SH-SY5Y (cell line): ENCODE data around the gene SVEP1.

Experiments
- GATA2 ChIP-seq: IDR thresholded peaks from 2 replicates; pipeline ENCODE4 v1.6.1; 2011; ENCODE audit warnings: mild to moderate bottlenecking, low read depth, low read length
- GATA3 ChIP-seq: IDR thresholded peaks from 2 replicates; pipeline ENCODE4 v1.6.1; 2011; ENCODE audit warnings: low read depth, mild to moderate bottlenecking, low read length, moderate library complexity

Gene SVEP1

GRCh38 chr9:110555551-110556331, 23.8 kb downstream of the SVEP1 start:
- TF ChIP-seq GATA3 (no peak), GATA2 (no peak)

DNA sequence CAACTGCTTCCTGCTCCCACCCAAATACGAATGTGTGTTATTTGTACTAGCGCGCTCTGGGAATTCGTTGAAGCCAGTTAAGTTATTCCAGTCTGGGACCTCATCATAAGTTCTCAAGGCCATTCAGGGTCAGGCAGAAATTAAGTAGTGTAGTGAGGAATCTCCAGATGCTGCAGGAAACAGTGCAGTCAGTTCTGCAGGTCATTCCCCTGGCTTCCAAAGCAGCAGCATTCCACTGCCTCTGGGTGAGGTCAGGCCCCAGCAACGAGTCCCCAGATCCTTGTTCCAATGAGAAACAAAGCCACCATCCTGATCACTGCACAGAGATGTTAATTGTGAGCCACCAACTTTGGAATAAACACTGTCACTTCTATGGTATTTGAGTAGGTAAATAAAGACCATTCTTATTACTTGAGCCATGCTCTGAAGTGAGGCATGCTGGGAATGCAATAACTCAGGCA, 33.1 kb downstream of the SVEP1 start:
- TF ChIP-seq GATA2 (no peak), GATA3 (no peak)

DNA sequence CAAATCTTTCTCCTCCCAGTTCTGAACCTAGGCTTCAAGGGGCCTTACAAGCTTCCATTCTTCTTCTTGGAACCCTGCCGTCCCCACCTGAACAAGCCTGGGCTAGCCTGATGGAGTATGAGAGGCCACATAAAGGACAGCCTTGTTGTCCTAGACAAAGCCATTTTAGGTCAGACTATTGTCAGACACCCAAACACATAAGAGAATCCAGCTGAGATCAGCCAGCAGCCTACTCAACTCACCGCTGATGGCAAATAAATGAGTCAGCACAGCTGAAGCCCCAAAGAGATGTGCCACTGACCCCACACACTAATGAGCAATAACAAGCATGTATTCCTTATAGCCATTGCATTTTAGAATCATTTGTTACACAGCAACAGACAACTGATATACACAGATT, 33.8 kb downstream of the SVEP1 start:
- TF ChIP-seq GATA3 (no peak), GATA2 (no peak)

- TF ChIP-seq GATA2 (no peak), GATA3 (no peak)
These were observed 35.9 kb downstream of the SVEP1 start for GRCh38 chr9:110543631-110544051.

- TF ChIP-seq GATA2 (no peak), GATA3 (no peak)
These were observed 37.6 kb downstream of the SVEP1 start for GRCh38 chr9:110541950-110542349.

GRCh38 chr9:110538647-110539041, 40.9 kb downstream of the SVEP1 start:
- no peak for TF ChIP-seq GATA2
- TF ChIP-seq GATA3, result no peak

DNA sequence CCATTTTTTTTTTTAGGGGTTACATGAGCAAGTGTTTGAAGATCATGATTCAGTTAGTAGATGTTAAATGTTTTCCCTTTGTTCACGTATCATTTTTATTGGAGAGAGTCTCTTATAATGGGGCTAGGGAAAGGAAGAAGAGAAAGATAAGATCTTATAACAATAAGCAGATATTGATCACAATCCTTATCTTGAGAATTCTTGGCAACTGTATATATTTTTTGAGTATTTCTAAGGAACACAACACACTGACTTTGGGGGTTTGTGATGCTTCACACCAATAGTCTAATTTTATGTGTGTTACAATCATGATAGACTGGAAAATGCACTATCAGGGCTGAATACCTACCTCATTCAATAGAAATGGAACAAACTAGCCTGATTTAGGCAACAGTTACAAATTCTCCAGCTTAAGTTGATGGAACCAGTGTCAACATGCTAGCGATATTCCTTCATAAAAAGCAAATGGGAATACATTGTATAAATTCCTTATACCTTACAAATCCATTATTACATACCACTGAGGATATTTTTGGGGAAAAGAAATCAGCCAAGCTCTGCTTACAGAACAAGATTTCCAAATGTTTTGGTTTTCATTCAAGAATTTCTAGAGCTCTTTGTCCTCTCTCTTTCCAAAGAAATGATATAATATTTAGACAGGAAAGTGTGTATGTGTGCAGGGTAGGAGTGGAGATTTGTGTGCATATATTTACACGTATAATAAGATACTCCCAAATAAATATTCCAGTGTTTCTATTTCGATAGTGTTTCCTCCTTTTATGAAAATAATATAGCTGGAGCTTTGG, 41.5 kb downstream of the SVEP1 start:
- TF ChIP-seq GATA3 (no peak), GATA2 (no peak)

GRCh38 chr9:110536822-110537221, 42.7 kb downstream of the SVEP1 start:
- no peak for TF ChIP-seq GATA3
- TF ChIP-seq GATA2, result no peak

DNA sequence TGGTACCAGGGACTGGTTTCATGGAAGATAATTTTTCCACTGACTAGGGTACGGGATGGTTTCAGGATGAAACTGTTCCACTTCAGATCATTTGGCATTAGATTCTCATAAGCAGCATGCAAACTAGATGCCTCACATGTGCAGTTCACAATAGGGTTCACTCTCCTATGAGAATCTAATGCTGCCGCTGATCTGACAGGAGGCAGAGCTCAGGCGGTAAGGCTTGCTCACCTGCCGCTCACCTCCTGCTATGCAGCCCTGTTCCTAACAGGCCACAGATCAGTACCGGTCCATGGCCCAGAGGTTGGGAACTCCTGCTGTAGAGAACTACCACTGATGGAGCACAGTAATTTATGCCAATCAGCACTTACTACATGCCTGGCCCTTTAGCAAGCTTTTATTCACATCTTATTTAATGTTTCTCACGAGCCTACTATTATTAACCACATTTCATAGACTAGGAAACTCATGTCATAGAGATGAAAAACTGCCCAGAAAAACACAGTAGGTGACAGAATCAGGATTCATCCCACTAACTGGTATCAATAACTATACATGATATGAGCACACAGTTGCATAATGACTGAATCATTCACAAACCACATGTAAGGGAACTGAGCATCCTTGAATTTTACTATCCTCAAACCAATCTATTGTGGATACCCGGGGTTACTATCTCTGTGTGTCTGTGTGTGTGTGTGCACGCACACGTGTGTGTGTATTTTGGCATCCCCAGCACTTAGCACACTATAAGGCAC, 46.5 kb downstream of the SVEP1 start:
- TF ChIP-seq GATA2 (no peak), GATA3 (no peak)

DNA sequence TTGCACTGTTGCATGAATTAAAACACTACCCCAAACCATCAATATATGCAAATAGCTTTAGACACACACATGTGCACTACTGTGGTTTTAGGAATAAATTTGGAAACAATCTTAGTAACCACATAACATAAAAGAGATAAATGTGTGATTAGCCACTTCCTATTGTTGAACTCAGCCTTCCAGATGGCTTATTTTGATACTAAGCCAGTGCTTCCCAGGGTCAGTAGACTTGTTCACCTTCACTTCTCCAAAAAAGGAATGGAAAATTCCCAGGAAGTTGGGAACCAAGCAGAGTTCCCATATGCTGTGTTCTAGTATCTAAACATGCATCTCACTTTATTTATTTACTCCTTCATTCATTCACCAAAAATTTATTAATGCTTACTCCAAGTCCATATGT, 47.8 kb downstream of the SVEP1 start:
- TF ChIP-seq GATA2 (no peak), GATA3 (no peak)

DNA sequence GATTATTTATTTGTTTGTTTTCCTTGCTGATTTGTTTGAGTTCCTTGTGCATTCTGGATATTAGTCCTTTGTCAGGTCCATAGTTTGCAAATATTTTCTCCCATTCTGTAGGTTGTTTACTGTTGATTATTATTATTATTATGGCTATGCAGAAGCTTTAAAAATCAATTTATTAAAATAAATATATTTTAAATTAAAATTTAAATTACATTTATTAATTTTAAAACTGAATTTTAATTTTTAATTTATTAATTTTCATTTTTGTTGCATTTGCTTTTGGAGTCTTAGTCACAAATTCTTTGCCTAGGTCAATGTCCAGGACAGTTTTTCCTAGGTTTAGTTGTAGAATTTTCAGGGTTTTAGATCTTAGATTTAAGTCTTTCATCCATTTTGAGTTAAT, 50.9 kb downstream of the SVEP1 start:
- TF ChIP-seq GATA2, result no peak
- no peak for TF ChIP-seq GATA3

DNA sequence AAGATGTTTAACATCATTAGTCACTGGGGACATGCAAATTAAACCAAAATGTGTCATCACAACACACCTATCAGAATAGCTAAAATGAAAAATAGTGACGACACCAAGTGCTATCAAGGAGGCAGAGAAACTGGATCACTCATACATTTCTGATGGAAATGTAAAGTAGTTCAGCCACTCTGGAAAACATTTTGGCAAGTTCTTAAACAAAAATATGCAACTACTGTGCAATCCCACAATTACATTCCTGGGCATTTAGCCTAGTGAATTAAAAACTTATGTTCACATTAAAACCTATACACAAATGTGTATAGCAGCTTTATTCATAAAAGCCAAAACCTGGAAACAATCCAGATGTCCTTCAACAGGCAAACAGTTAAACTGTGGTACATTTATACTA, 53.1 kb downstream of the SVEP1 start:
- TF ChIP-seq GATA3 (no peak), GATA2 (no peak)

GRCh38 chr9:110521206-110521605, 58.3 kb downstream of the SVEP1 start:
- TF ChIP-seq GATA2 (no peak), GATA3 (no peak)

GRCh38 chr9:110520120-110520701, 59.3 kb downstream of the SVEP1 start:
- TF ChIP-seq GATA3 (no peak), GATA2 (no peak)
